IMR-90 (cell line): Measurements from ENCODE around the gene ZMIZ1. TPM values are rescaled to one million over a fixed set of nuclear protein-coding genes. Genes with fewer than 3 reads are reported as not detected.

ENCODE experiments used
- ATAC-seq: fragments of 200-7000 bp; cut with Tn5 transposase; 2 replicates; pipeline ENCODE4 v1.9.1; 2020; ENCODE audit warnings: low read depth, mild to moderate bottlenecking, moderate library complexity
- BruUV-seq: library from RNA; stranded (reverse); fragments of 400-500 nt; replicated peaks from 2 replicates; lab custom pipeline; 2021; lab: Mats Ljungman, UMichigan
- CTCF ChIA-PET: fragments of 300-600 bp; formaldehyde crosslinking; extraction: SDS; loops from one replicate; lab custom pipeline; 2021; ENCODE audit warnings: antibody characterized with exemption; lab: Yijun Ruan, JAX
- POLR2A ChIA-PET: fragments of 300-600 bp; sonication (Branson Sonifier 250); formaldehyde crosslinking; loops from one replicate; lab custom pipeline; 2022; ENCODE audit warnings: antibody characterized with exemption; ENCODE audit not compliant: unreplicated experiment; lab: Charles Lee
- DNase-seq: peaks from one replicate; pipeline ENCODE4 v3.0.0; 2013
- H2AFZ ChIP-seq: replicated peaks from 2 replicates; pipeline ENCODE3; 2013; ENCODE audit warnings: low read length, mild to moderate bottlenecking; ENCODE audit not compliant: poor library complexity
- H2AK5ac ChIP-seq: 2 replicates; pipeline ENCODE4 v1.6.1; 2013; ENCODE audit warnings: low read depth, low read length, inconsistent platforms
- H2AK9ac ChIP-seq: replicated peaks from 2 replicates; pipeline ENCODE3; 2013; ENCODE audit warnings: mild to moderate bottlenecking, low read depth, low read length, moderate library complexity; ENCODE audit not compliant: poor library complexity
- H2BK120ac ChIP-seq: 2 replicates; pipeline ENCODE4 v1.6.1; 2013; ENCODE audit warnings: low read depth, low read length, inconsistent platforms
- H2BK15ac ChIP-seq: 3 replicates; pipeline ENCODE4 v1.6.1; 2013; ENCODE audit warnings: low read depth, low read length, inconsistent platforms
- H2BK20ac ChIP-seq: 2 replicates; pipeline ENCODE4 v1.6.1; 2013; ENCODE audit warnings: low read depth, mild to moderate bottlenecking, inconsistent platforms, low read length, moderate library complexity
- H2BK5ac ChIP-seq: 2 replicates; pipeline ENCODE4 v1.6.1; 2013; ENCODE audit warnings: mild to moderate bottlenecking, low read depth, low read length, inconsistent platforms; ENCODE audit not compliant: poor library complexity, severe bottlenecking
- H3K14ac ChIP-seq: replicated peaks from 2 replicates; pipeline ENCODE4 v1.6.1; 2013; ENCODE audit warnings: low read depth, low read length, inconsistent platforms
- H3K18ac ChIP-seq: 2 replicates; pipeline ENCODE4 v1.6.1; 2013; ENCODE audit warnings: low read depth, low read length, control low read depth
- H3K23ac ChIP-seq: 2 replicates; pipeline ENCODE4 v1.6.1; 2013; ENCODE audit warnings: low read depth, low read length, inconsistent platforms
- H3K27ac ChIP-seq: 2 replicates; pipeline ENCODE4 v1.5.1; 2013; ENCODE audit warnings: mild to moderate bottlenecking, control low read depth, low read length; ENCODE audit not compliant: insufficient read depth
- H3K27me3 ChIP-seq: 2 replicates; pipeline ENCODE4 v1.6.1; 2013; ENCODE audit warnings: low read length; ENCODE audit not compliant: control insufficient read depth, insufficient read depth
- H3K36me3 ChIP-seq: 2 replicates; pipeline ENCODE4 v1.6.1; 2013; ENCODE audit warnings: low read length, mixed read lengths; ENCODE audit not compliant: control insufficient read depth, insufficient read depth
- H3K4ac ChIP-seq: 2 replicates; pipeline ENCODE4 v1.6.1; 2013; ENCODE audit warnings: low read depth, low read length, inconsistent platforms
- H3K4me1 ChIP-seq: 2 replicates; pipeline ENCODE4 v1.6.1; 2013; ENCODE audit warnings: low read length, mixed read lengths; ENCODE audit not compliant: control insufficient read depth, insufficient read depth
- H3K4me2 ChIP-seq: 2 replicates; pipeline ENCODE4 v1.6.1; 2013; ENCODE audit warnings: low read depth, mild to moderate bottlenecking, control low read depth, low read length, moderate library complexity
- H3K4me3 ChIP-seq: 2 replicates; pipeline ENCODE4 v1.5.1; 2013; ENCODE audit warnings: low read depth, mild to moderate bottlenecking, control low read depth, low read length, moderate library complexity; ENCODE audit not compliant: insufficient read depth
- H3K56ac ChIP-seq: 2 replicates; pipeline ENCODE4 v1.6.1; 2013; ENCODE audit warnings: low read length, inconsistent platforms; ENCODE audit not compliant: insufficient read depth; ENCODE audit errors: extremely low read depth
- H3K79me1 ChIP-seq, 2 experiments: 2 replicates each; pipeline ENCODE4 v1.6.1; 2013; ENCODE audit warnings: low read length in 2 of 2, inconsistent platforms in 1 of 2, low read depth in 1 of 2
- H3K9ac ChIP-seq: 2 replicates; pipeline ENCODE4 v1.6.1; 2013; ENCODE audit warnings: low read depth, low read length, control low read depth
- H3K9me1 ChIP-seq: 2 replicates; pipeline ENCODE4 v1.6.1; 2013; ENCODE audit warnings: low read length, inconsistent platforms; ENCODE audit not compliant: insufficient read depth
- H3K9me3 ChIP-seq: 2 replicates; pipeline ENCODE4 v1.6.1; 2013; ENCODE audit warnings: low read length; ENCODE audit not compliant: control insufficient read depth, insufficient read depth
- H4K20me1 ChIP-seq: 2 replicates; pipeline ENCODE4 v1.6.1; 2013; ENCODE audit warnings: low read length, inconsistent platforms; ENCODE audit not compliant: insufficient read depth
- H4K5ac ChIP-seq: 2 replicates; pipeline ENCODE4 v1.6.1; 2013; ENCODE audit warnings: mild to moderate bottlenecking, low read depth, low read length, control low read depth
- H4K8ac ChIP-seq, 2 experiments: 2 replicates each; pipeline ENCODE4 v1.6.1; 2013; ENCODE audit warnings: low read depth in 2 of 2, low read length in 2 of 2, control low read depth in 1 of 2, inconsistent platforms in 1 of 2
- H4K91ac ChIP-seq: 2 replicates; pipeline ENCODE4 v1.6.1; 2013; ENCODE audit warnings: low read depth, low read length, inconsistent platforms; ENCODE audit not compliant: insufficient read depth
- FOS ChIP-seq: fragments of 150-350 bp; IDR thresholded peaks from 2 replicates; pipeline ENCODE4 v1.6.1; 2016; ENCODE audit warnings: low read depth, low read length
- RAD21 ChIP-seq: IDR thresholded peaks from 2 replicates; pipeline ENCODE4 v1.6.1; 2012; ENCODE audit warnings: low read length, improper control_type of control experiment
- RFX5 ChIP-seq: IDR thresholded peaks from 2 replicates; pipeline ENCODE4 v1.8.0; 2012; ENCODE audit warnings: low read depth, mild to moderate bottlenecking, low read length, moderate library complexity
- WGBS, 2 experiments: methylation state at CpG; one replicate each; pipeline versions ENCODE4 v1.1.5 to v1.1.7; 2013; ENCODE audit warnings: missing lambda C conversion rate in 2 of 2; ENCODE audit not compliant: insufficient read length in 1 of 2; ENCODE audit errors: extremely low coverage in 2 of 2; 5-methylcytosine and 5-hydroxymethylcytosine counted together
- dilution Hi-C: fragments of 300-500 bp; cut with HindIII; formaldehyde crosslinking; loops from one replicate; pipeline ENCODE4 v1.14.3; 2018; ENCODE audit warnings: low sequenced_read_pairs; ENCODE audit not compliant: unreplicated experiment
- in situ Hi-C: fragments of 300-500 bp; cut with MboI; formaldehyde crosslinking; loops from 3 replicates; pipeline ENCODE4 v1.14.3; 2019; ENCODE audit warnings: low sequenced_read_pairs, inconsistent platforms, mixed read lengths
- intact Hi-C: fragments of 100-400 bp; cut with micrococcal nuclease; formaldehyde crosslinking; loops from 2 replicates; pipeline ENCODE4 v1.10.0; 2022
- polyA plus RNA-seq, 3 experiments: library from polyadenylated mRNA; depleted of rRNA; stranded (reverse); fragments of >200 nt; gene quantifications; 2 replicates each; pipeline ENCODE4 v1.2.3, GENCODE V29; 2012; ENCODE audit warnings: low replicate concordance in 1 of 3
- total RNA-seq: library from RNA; depleted of rRNA; stranded (reverse); fragments of >200 nt; gene quantifications from 2 replicates; pipeline ENCODE4 v1.2.3, GENCODE V29; 2012

Gene ZMIZ1
- total and polyA plus RNA-seq, 2 of the 4 experiments (the other 2 are of a cell fraction), result 6.6 to 48.7 TPM

DNA sequence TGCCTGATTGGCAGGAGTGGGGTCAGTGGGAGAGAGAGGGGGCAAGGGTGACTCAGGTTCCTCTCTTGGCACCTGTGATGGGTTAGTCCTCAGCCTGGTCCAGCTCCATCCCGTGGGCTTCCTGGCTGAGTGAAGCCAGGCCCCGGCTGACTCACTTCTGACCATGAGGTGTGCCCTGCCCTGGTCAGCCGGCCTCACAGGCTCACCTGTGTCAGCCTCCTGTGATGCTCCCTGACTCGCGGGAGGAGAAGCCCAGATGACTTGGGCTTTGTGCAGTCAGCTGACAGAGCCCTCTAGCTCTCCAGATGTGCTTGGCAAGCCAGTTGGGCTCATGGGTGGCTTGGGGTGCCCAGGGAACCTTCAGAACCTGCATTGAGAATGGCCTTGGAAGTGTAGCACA lies 262.5 kb downstream of the ZMIZ1 start:
- Histone ChIP-seq H3K4me1 (peaks cover 6% of the 10 kb centered on the region; the same call in 1 of the 2 replicates), H3K4me3 (no peak overlapping the region), H2AFZ (peak overlapping the region; percentile 47), H3K4ac (peak overlapping the region; percentile 93), H3K9me1 (peaks cover 25% of the 10 kb centered on the region), H2AK9ac (peak overlapping the region; percentile 60), H4K20me1 (no peaks in the 10 kb centered on the region), H2BK5ac (peak overlapping the region; percentile 82), H3K9me3 (no peaks in the 10 kb centered on the region), H3K23ac (peak overlapping the region; percentile 80), H4K91ac (peak overlapping the region; percentile 85), H2BK120ac (peak overlapping the region; percentile 94), H2BK15ac (peak overlapping the region; percentile 87; the same call in 2 of the 3 replicates), H3K79me1 (no peaks in the 10 kb centered on the region; a peak in 1 of 4 replicates), H3K36me3 (no peaks in the 10 kb centered on the region), H4K5ac (peak overlapping the region; percentile 53; the same call in 1 of the 2 replicates), H2AK5ac (peak overlapping the region; percentile 77), H3K4me2 (no peak overlapping the region), H3K27me3 (no peaks in the 10 kb centered on the region), H3K56ac (no peak overlapping the region), H4K8ac (peak overlapping the region; percentile 32 to 48; a peak in 2 of 4 replicates), H3K9ac (no peak overlapping the region), H3K18ac (peak overlapping the region; percentile 13; the same call in 1 of the 2 replicates), H2BK20ac (peak overlapping the region; percentile 88), H3K27ac (no peak overlapping the region; the same call in 1 of the 2 replicates), H3K14ac (peak overlapping the region; percentile 77)
- dilution Hi-C loops, result no loop called here
- peak; percentile 29 for DNase-seq
- CTCF ChIA-PET, result interaction anchor here (1.2 kb wide), 1 partner anchor 14 kb away, joined by 3 read pairs; no protein-coding TSS in a partner anchor
- in situ Hi-C loops, result no loop called here
- TF ChIP-seq RAD21 (no peak), FOS (no peak), RFX5 (no peak)
- intact Hi-C loops, result no loop called here
- WGBS, 2 experiments, result 94% methylated on average over 5 of the region's 5 CpGs; no CpG with 5 or more reads in 1 of the 2 experiments
- ATAC-seq, result no peak
- POLR2A ChIA-PET, result no interaction called here
- BruUV-seq, result no TSS peak
